Cardiac fibroblast (primary cell): Measurements from ENCODE around the gene DHX30.

Experiments
- DNase-seq, 2 donors: peaks; one replicate each; pipeline versions ENCODE4 v3.0.0 to v3.0.0-alpha.2; 2010; ENCODE audit warnings: low read depth in 2 of 2
- H3K4me3 ChIP-seq, 2 donors: replicated peaks in 1 of 2; 1 replicate in 1 of 2; 2 replicates in 1 of 2; pipeline ENCODE4 v1.5.1; 2011; ENCODE audit warnings: low read depth in 2 of 2, low read length in 2 of 2, mild to moderate bottlenecking in 2 of 2, moderate library complexity in 1 of 2
- CTCF ChIP-seq: IDR thresholded peaks from one replicate; pipeline ENCODE4 v1.5.1; 2011; ENCODE audit warnings: low read depth, mild to moderate bottlenecking, low read length, inconsistent platforms

The DHX30 gene

GRCh38 chr3:47892286-47893040 is 89.5 kb downstream of the DHX30 start:
- no peak for TF ChIP-seq CTCF
- no peak for DNase-seq
- no peak overlapping the region for H3K4me3 ChIP-seq

GRCh38 chr3:47895241-47895640 is 92.3 kb downstream of the DHX30 start:
- no peak overlapping the region for H3K4me3 ChIP-seq
- TF ChIP-seq CTCF: no peak
- DNase-seq: no peak

GRCh38 chr3:47896736-47897135 is 93.8 kb downstream of the DHX30 start:
- no peak for TF ChIP-seq CTCF
- no peak for DNase-seq
- no peak overlapping the region for H3K4me3 ChIP-seq

- H3K4me3 ChIP-seq: no peak overlapping the region
- no peak for DNase-seq
- no peak for TF ChIP-seq CTCF
Observed at GRCh38 chr3:47897954-47898353, 95.0 kb downstream of the DHX30 start.

- no peak overlapping the region for H3K4me3 ChIP-seq
- no peak for TF ChIP-seq CTCF
- DNase-seq: no peak
Observed at GRCh38 chr3:47899495-47900108, 96.7 kb downstream of the DHX30 start.
